ENCODE measurements around the gene DENND1A. TPM values are rescaled to one million over a fixed set of nuclear protein-coding genes. Genes with fewer than 3 reads are reported as not detected.

The DENND1A gene
- polyA plus RNA-seq, 1 experiment = 16.2 TPM

DNA sequence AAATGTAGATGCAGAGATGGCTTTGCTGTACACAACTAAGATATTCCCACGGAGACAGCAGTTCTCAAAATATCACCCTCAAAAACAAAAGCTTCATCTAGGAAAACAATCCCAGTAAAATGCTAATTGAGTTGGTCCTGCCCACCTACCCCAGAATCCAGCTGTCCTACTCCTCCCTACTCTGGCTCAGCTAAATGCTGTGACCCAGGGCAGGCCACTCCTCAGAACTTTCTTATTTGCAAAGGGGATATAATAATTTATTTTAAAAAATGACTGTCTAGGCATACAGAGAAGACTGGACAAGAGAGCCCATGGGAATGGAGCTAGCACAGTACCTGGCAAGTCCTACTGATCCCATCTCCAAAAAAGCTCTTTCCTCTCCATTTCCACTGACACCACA lies 411.6 kb downstream of the DENND1A start:
- Histone ChIP-seq H3K27me3 (ENCODE audit: control insufficient read depth, insufficient read depth, low read length) (no peaks in the 10 kb centered on the region), H3K27ac (ENCODE audit: low read depth, low read length) (no peak overlapping the region), H3K4me3 (ENCODE audit: low read depth, low read length) (no peak overlapping the region), H3K9me3 (ENCODE audit: control insufficient read depth, insufficient read depth, low read length) (no peaks in the 10 kb centered on the region)
- no peak for DNase-seq (ENCODE audit: low read depth, low spot score)
- ChIA-PET CTCF (no interaction called here), POLR2A (no interaction called here)
- TF ChIP-seq, protein P1, sequence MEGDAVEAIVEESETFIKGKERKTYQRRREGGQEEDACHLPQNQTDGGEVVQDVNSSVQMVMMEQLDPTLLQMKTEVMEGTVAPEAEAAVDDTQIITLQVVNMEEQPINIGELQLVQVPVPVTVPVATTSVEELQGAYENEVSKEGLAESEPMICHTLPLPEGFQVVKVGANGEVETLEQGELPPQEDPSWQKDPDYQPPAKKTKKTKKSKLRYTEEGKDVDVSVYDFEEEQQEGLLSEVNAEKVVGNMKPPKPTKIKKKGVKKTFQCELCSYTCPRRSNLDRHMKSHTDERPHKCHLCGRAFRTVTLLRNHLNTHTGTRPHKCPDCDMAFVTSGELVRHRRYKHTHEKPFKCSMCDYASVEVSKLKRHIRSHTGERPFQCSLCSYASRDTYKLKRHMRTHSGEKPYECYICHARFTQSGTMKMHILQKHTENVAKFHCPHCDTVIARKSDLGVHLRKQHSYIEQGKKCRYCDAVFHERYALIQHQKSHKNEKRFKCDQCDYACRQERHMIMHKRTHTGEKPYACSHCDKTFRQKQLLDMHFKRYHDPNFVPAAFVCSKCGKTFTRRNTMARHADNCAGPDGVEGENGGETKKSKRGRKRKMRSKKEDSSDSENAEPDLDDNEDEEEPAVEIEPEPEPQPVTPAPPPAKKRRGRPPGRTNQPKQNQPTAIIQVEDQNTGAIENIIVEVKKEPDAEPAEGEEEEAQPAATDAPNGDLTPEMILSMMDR (IDR thresholded peaks at IDR 0.05; ENCODE audit: low read depth, low read length) = no peak

DNA sequence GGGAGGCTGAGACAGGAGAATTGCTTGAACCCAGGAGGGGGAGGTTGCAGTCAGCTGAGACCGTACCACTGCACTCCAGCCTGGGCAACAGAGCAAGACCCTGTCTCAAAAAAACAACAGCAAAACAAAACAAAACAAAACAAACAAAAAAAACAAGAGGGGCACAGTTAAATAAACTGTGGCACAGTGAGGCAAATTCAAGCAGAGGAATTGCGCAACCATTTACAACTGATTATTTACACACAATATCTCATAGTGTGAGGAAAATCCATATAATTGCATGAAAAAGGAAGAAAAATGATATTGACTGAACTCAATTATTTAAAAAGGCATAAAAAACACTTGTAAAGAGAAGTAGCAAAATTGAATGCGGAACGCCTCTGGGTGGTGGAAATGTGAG lies 412.4 kb downstream of the DENND1A start:
- TF ChIP-seq, protein P1 (IDR thresholded peaks at IDR 0.05; ENCODE audit: low read depth, low read length) = no peak
- Histone ChIP-seq H3K4me3 (ENCODE audit: low read depth, low read length) (no peak overlapping the region), H3K9me3 (ENCODE audit: control insufficient read depth, insufficient read depth, low read length) (no peaks in the 10 kb centered on the region), H3K27me3 (ENCODE audit: control insufficient read depth, insufficient read depth, low read length) (no peaks in the 10 kb centered on the region), H3K27ac (ENCODE audit: low read depth, low read length) (no peak overlapping the region)
- CTCF ChIA-PET = interaction anchor here (0.6 kb wide), 1 partner anchor 19 kb away, joined by 3 read pairs; no protein-coding TSS in a partner anchor
- no peak for DNase-seq (ENCODE audit: low read depth, low spot score)
- POLR2A ChIA-PET = no interaction called here

DNA sequence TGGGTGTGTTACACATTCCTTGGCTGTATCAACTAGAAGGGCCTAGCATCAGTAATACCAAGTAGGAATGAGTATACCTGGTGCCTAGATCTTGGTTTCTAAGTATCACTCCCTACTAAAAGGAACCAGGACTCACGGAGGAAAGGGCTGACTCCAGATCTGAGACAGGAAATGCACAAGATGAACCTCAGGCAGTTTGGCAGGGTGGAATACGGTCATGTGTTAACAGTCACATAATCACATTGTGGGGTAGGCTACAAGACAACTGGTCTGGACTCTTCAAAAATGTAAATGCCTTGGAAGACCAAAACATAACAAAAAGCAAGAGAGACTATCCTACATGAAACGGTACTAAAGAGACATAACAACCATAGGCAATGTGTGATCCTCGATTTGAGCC lies 415.2 kb downstream of the DENND1A start:
- H3K4me3 ChIP-seq (ENCODE audit: low read depth, low read length) = no peak overlapping the region
- H3K9me3 ChIP-seq (ENCODE audit: control insufficient read depth, insufficient read depth, low read length) = no peaks in the 10 kb centered on the region
- ChIA-PET POLR2A (no interaction called here), CTCF (no interaction called here)
- H3K27me3 ChIP-seq (ENCODE audit: control insufficient read depth, insufficient read depth, low read length) = no peaks in the 10 kb centered on the region
- no peak overlapping the region for H3K27ac ChIP-seq (ENCODE audit: low read depth, low read length)
- TF ChIP-seq, protein P1 (IDR thresholded peaks at IDR 0.05; ENCODE audit: low read depth, low read length) = no peak
- no peak for DNase-seq (ENCODE audit: low read depth, low spot score)

DNA sequence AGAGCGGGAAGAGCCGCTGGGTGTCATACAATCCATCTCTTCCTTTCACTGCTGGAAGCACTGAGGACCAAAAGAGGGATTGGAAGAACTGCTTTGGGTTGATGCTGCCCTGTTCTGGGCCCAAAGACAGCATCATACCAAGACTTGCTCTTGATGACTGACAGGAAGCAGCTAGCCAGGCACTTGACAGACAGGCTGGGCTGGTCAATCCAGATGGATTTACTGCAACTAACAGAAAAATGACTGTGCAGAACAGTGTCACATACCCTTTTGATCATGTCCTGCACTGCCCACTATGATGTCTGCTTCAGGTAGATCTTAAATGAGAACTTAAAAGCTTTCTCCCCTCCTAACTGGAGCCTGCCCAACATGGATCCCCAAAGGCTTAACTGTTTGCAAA lies 416.4 kb downstream of the DENND1A start:
- POLR2A ChIA-PET = no interaction called here
- no peaks in the 10 kb centered on the region for H3K9me3 ChIP-seq (ENCODE audit: control insufficient read depth, insufficient read depth, low read length)
- DNase-seq (ENCODE audit: low read depth, low spot score) = no peak
- CTCF ChIA-PET = no interaction called here
- H3K27me3 ChIP-seq (ENCODE audit: control insufficient read depth, insufficient read depth, low read length) = no peaks in the 10 kb centered on the region
- no peak overlapping the region for H3K27ac ChIP-seq (ENCODE audit: low read depth, low read length)
- no peak overlapping the region for H3K4me3 ChIP-seq (ENCODE audit: low read depth, low read length)
- TF ChIP-seq, protein P1 (IDR thresholded peaks at IDR 0.05; ENCODE audit: low read depth, low read length) = no peak

DNA sequence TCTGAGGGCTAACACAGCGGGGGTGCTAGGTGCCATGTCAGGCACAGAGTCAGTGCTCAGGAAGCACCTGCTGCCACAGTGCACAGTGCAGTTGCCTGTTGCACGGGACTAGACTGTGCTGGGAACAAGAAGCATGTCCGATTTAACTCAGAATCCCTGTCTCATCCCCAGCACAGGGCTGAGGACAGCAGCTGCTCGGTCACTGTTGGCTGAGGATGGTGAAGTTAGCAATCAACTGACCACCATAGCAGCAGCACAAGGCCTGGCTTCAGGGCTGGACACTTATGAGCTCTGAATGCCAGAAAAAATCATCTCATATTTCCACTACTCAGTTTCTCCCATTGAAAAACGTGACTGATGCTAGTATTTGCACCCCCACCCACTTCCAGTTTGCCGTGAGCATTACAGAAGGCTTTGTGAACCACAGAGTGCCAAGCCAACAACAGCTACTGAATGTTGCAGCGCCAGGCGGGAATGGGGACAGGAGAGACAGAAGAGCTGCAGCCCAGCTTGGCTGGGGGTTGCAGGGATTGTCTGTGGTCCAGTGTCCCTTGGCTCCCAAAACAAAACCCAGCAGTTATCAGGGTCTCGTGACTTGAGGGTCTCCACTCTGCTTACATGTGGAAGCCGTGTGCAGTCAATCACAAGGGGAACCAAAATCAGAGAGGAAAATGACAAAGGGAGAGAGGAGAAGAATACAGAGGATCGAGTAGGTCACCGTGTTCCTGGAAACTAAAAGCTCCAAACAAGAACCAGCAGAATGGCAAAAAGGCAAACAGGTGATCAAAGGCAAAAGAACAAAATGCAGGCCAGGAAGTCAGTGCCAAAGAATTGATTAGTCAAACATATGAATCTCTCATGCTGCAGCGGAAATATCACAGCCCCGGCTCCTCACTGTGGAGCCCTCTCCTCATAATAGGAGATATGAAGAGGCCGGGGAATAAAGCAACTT lies 418.3 kb downstream of the DENND1A start:
- no peak overlapping the region for H3K27ac ChIP-seq (ENCODE audit: low read depth, low read length)
- TF ChIP-seq, protein P1 (IDR thresholded peaks at IDR 0.05; ENCODE audit: low read depth, low read length) = no peak
- H3K9me3 ChIP-seq (ENCODE audit: control insufficient read depth, insufficient read depth, low read length) = no peaks in the 10 kb centered on the region
- POLR2A ChIA-PET = no interaction called here
- no peak for DNase-seq (ENCODE audit: low read depth, low spot score)
- H3K4me3 ChIP-seq (ENCODE audit: low read depth, low read length) = no peak overlapping the region
- no peaks in the 10 kb centered on the region for H3K27me3 ChIP-seq (ENCODE audit: control insufficient read depth, insufficient read depth, low read length)
- CTCF ChIA-PET = no interaction called here
